Nephron (organoid): ENCODE measurements around the gene OXER1.

Experiments
- H3K27ac Mint-ChIP-seq, 3 experiments: 2 replicates each; pipeline ENCODE4 v1.8.0; 2020; ENCODE audit warnings: mixed read lengths in 3 of 3, mild to moderate bottlenecking in 2 of 3, moderate library complexity in 1 of 3
- H3K27me3 Mint-ChIP-seq: 2 replicates; pipeline ENCODE4 v1.8.0; 2021; ENCODE audit warnings: low read depth, mild to moderate bottlenecking, moderate library complexity, mixed read lengths
- H3K36me3 Mint-ChIP-seq: 2 replicates; pipeline ENCODE4 v1.8.0; 2020; ENCODE audit warnings: low read depth, mixed read lengths
- H3K4me1 Mint-ChIP-seq: 2 replicates; pipeline ENCODE4 v1.8.0; 2020; ENCODE audit warnings: mixed read lengths
- H3K4me3 Mint-ChIP-seq, 3 experiments: 2 replicates each; pipeline ENCODE4 v1.8.0; 2020; ENCODE audit warnings: mild to moderate bottlenecking in 3 of 3, mixed read lengths in 3 of 3, moderate library complexity in 2 of 3
- H3K9me3 Mint-ChIP-seq: 2 replicates; pipeline ENCODE4 v1.8.0; 2020; ENCODE audit warnings: mixed read lengths
- TF ChIP-seq, protein P1 (sequence below), 3 experiments: fragments of 200-600 bp; sonication (generic); IDR thresholded peaks; one replicate each; pipeline ENCODE4 v1.5.0; 2021; ENCODE audit warnings: antibody characterized with exemption in 3 of 3; ENCODE audit not compliant: unreplicated experiment in 3 of 3

The OXER1 gene

DNA sequence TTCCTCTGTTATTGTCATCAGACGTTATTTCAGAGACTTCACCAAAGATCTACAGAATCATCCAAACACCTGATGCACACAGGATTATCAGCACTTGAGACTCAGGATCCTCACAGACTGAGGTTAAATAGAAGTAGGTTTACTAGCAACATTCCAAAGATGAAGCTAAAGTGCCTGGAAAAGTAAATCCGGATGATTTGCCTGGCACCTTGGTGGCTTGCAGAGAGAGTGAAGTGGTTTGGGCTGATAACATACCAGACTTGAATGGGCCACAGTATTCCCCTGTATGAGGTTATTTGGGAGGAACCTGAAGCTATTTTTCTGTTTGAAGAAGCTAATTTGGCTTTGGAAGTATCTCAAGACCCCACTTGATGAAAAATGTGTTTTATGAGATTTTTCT lies 51.0 kb downstream of the OXER1 start:
- no peak overlapping the region for H3K4me3 Mint-ChIP-seq
- no peaks in the 10 kb centered on the region for H3K9me3 Mint-ChIP-seq
- H3K36me3 Mint-ChIP-seq, result peaks cover 22% of the 10 kb centered on the region
- H3K27ac Mint-ChIP-seq, result no peak overlapping the region
- H3K27me3 Mint-ChIP-seq, result no peaks in the 10 kb centered on the region
- no peaks in the 10 kb centered on the region for H3K4me1 Mint-ChIP-seq
- TF ChIP-seq, protein P1, sequence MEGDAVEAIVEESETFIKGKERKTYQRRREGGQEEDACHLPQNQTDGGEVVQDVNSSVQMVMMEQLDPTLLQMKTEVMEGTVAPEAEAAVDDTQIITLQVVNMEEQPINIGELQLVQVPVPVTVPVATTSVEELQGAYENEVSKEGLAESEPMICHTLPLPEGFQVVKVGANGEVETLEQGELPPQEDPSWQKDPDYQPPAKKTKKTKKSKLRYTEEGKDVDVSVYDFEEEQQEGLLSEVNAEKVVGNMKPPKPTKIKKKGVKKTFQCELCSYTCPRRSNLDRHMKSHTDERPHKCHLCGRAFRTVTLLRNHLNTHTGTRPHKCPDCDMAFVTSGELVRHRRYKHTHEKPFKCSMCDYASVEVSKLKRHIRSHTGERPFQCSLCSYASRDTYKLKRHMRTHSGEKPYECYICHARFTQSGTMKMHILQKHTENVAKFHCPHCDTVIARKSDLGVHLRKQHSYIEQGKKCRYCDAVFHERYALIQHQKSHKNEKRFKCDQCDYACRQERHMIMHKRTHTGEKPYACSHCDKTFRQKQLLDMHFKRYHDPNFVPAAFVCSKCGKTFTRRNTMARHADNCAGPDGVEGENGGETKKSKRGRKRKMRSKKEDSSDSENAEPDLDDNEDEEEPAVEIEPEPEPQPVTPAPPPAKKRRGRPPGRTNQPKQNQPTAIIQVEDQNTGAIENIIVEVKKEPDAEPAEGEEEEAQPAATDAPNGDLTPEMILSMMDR (IDR thresholded peaks at IDR 0.05; ENCODE audit: unreplicated experiment in 3 of 3), result no peak
